GM23338 (cell line): Measurements from ENCODE around the gene SPECC1. TPM values are rescaled to one million over a fixed set of nuclear protein-coding genes. Genes with fewer than 3 reads are reported as not detected.

ENCODE experiments used
- ATAC-seq: fragments of 200-7000 bp; cut with Tn5 transposase; 3 replicates; pipeline ENCODE4 v1.9.1; 2020
- DNase-seq: peaks from one replicate; pipeline ENCODE4 v3.0.0-alpha.2; 2015; ENCODE audit warnings: low spot score
- H2AFZ ChIP-seq: fragments of 200-600 bp; sonication (generic); 2 replicates; pipeline ENCODE4 v1.8.0; 2016; ENCODE audit warnings: antibody characterized with exemption, mild to moderate bottlenecking, moderate library complexity
- H3F3A ChIP-seq: fragments of 200-600 bp; sonication (generic); replicated peaks from 2 replicates; pipeline ENCODE4 v1.8.0; 2017; ENCODE audit warnings: antibody characterized with exemption, mixed run types, low read depth
- H3K27ac ChIP-seq: fragments of 200-600 bp; sonication (generic); 2 replicates; pipeline ENCODE4 v1.6.1; 2016; ENCODE audit warnings: low read depth
- H3K27me3 ChIP-seq: fragments of 200-600 bp; sonication (generic); 2 replicates; pipeline ENCODE4 v1.8.0; 2016; ENCODE audit warnings: mild to moderate bottlenecking, mixed run types, moderate library complexity; ENCODE audit not compliant: insufficient read depth
- H3K36me3 ChIP-seq: fragments of 200-600 bp; sonication (generic); 2 replicates; pipeline ENCODE4 v1.8.0; 2016; ENCODE audit warnings: mild to moderate bottlenecking; ENCODE audit not compliant: insufficient read depth
- H3K4me1 ChIP-seq: fragments of 200-600 bp; sonication (generic); 2 replicates; pipeline ENCODE4 v1.8.0; 2016; ENCODE audit warnings: mild to moderate bottlenecking, moderate library complexity; ENCODE audit not compliant: insufficient read depth
- H3K4me2 ChIP-seq: fragments of 200-600 bp; sonication (generic); 2 replicates; pipeline ENCODE4 v1.7.1; 2017; ENCODE audit warnings: mixed run types
- H3K4me3 ChIP-seq: fragments of 200-600 bp; sonication (generic); 2 replicates; pipeline ENCODE4 v1.6.1; 2016; ENCODE audit warnings: mixed run types
- H3K79me2 ChIP-seq: fragments of 200-600 bp; sonication (generic); replicated peaks from 2 replicates; pipeline ENCODE4 v1.8.0; 2017; ENCODE audit warnings: mild to moderate bottlenecking; ENCODE audit not compliant: insufficient read depth
- H3K9me2 ChIP-seq: fragments of 200-600 bp; sonication (generic); 2 replicates; pipeline ENCODE4 v1.8.0; 2017; ENCODE audit not compliant: insufficient read depth
- H4K20me1 ChIP-seq: fragments of 200-600 bp; sonication (generic); replicated peaks from 2 replicates; pipeline ENCODE4 v1.8.0; 2017; ENCODE audit warnings: mild to moderate bottlenecking; ENCODE audit not compliant: insufficient read depth
- H3K27ac Mint-ChIP-seq: 2 replicates; pipeline ENCODE4 v1.8.0; 2020; ENCODE audit warnings: inconsistent platforms, mild to moderate bottlenecking, moderate library complexity, mixed read lengths
- H3K27me3 Mint-ChIP-seq: 3 replicates; pipeline ENCODE4 v1.8.0; 2022; ENCODE audit warnings: low read depth, mild to moderate bottlenecking, moderate library complexity, mixed read lengths, inconsistent platforms; ENCODE audit not compliant: insufficient read depth, poor library complexity
- H3K36me3 Mint-ChIP-seq: 3 replicates; pipeline ENCODE4 v1.8.0; 2021; ENCODE audit warnings: low read depth, mild to moderate bottlenecking, inconsistent platforms, moderate library complexity, mixed read lengths
- H3K4me1 Mint-ChIP-seq: 3 replicates; pipeline ENCODE4 v1.8.0; 2020; ENCODE audit warnings: mild to moderate bottlenecking, inconsistent platforms, mixed read lengths
- H3K4me3 Mint-ChIP-seq: 3 replicates; pipeline ENCODE4 v1.8.0; 2021; ENCODE audit warnings: moderate library complexity, mild to moderate bottlenecking, inconsistent platforms, mixed read lengths
- H3K9me3 Mint-ChIP-seq: 3 replicates; pipeline ENCODE4 v1.8.0; 2020; ENCODE audit warnings: moderate library complexity, mild to moderate bottlenecking, inconsistent platforms, mixed read lengths
- CREB1 ChIP-seq: fragments of 250-450 bp; sonication (Bioruptor Pico); IDR thresholded peaks from 2 replicates; pipeline ENCODE4 v1.5.0; 2020; ENCODE audit warnings: low read depth, mild to moderate bottlenecking, moderate library complexity
- EZH2 ChIP-seq: fragments of 200-600 bp; sonication (generic); IDR thresholded peaks from one replicate; pipeline ENCODE4 v1.8.0; 2017; ENCODE audit warnings: antibody characterized with exemption, mild to moderate bottlenecking, low read depth; ENCODE audit not compliant: unreplicated experiment
- EZH2phosphoT487 ChIP-seq: fragments of 200-600 bp; sonication (generic); IDR thresholded peaks from one replicate; pipeline ENCODE4 v1.8.1; 2018; ENCODE audit warnings: antibody characterized with exemption; ENCODE audit not compliant: unreplicated experiment
- JUNB ChIP-seq: IDR thresholded peaks from one replicate; pipeline ENCODE4 v1.6.1; 2016; ENCODE audit warnings: antibody characterized with exemption; ENCODE audit not compliant: unreplicated experiment
- NANOG ChIP-seq: IDR thresholded peaks from 2 replicates; pipeline ENCODE4 v1.6.1; 2016; ENCODE audit warnings: antibody characterized with exemption, borderline replicate concordance
- POLR2AphosphoS5 ChIP-seq: IDR thresholded peaks from 2 replicates; pipeline ENCODE4 v1.6.1; 2016; ENCODE audit warnings: antibody characterized with exemption, low read depth
- STAT1 ChIP-seq: IDR thresholded peaks from one replicate; pipeline ENCODE4 v1.6.1; 2016; ENCODE audit warnings: antibody characterized with exemption; ENCODE audit not compliant: unreplicated experiment
- ZNF114 ChIP-seq: fragments of 250-450 bp; sonication (Bioruptor Pico); IDR thresholded peaks from 2 replicates; pipeline ENCODE4 v1.5.0; 2020; ENCODE audit warnings: mild to moderate bottlenecking, moderate library complexity
- ZNF331 ChIP-seq: fragments of 250-450 bp; sonication (Bioruptor Pico); IDR thresholded peaks from 2 replicates; pipeline ENCODE4 v1.5.0; 2020; ENCODE audit warnings: low read depth, mild to moderate bottlenecking, moderate library complexity
- polyA plus RNA-seq: library from polyadenylated mRNA; unstranded; fragments of >200 nt; fragmentation: Nextera tagmentation; extraction: Ambion mirVana; gene quantifications from 2 replicates; pipeline ENCODE4 v1.2.1, GENCODE V29; 2016
- total RNA-seq: library from RNA; depleted of rRNA; stranded (reverse); fragments of >200 nt; shearing (Covaris generic); gene quantifications from 2 replicates; pipeline ENCODE4 v1.2.3, GENCODE V29; 2014
- TF ChIP-seq, protein P1 (sequence below): IDR thresholded peaks from 2 replicates; pipeline ENCODE4 v1.6.1; 2016; ENCODE audit warnings: antibody characterized with exemption
- TF ChIP-seq, protein P2 (sequence below), 2 experiments: fragments of 200-600 bp in 1 of 2; sonication (generic) in 1 of 2; conservative IDR thresholded peaks; 2 replicates each; pipeline versions ENCODE4 v1.5.1 to v1.6.1; 2016 to 2017; ENCODE audit warnings: antibody characterized with exemption in 2 of 2, low read depth in 2 of 2, mild to moderate bottlenecking in 2 of 2, moderate library complexity in 1 of 2
- TF ChIP-seq, protein P3 (sequence below): fragments of 250-450 bp; sonication (Bioruptor Pico); IDR thresholded peaks from 2 replicates; pipeline ENCODE4 v1.5.0; 2020; ENCODE audit warnings: mild to moderate bottlenecking, moderate library complexity
- TF ChIP-seq, protein P4 (sequence below): IDR thresholded peaks from one replicate; pipeline ENCODE4 v1.6.1; 2018; ENCODE audit warnings: antibody characterized with exemption; ENCODE audit not compliant: unreplicated experiment

The SPECC1 gene
- total and polyA plus RNA-seq, 2 experiments from 2014 or later: 42.6 to 101 TPM

DNA sequence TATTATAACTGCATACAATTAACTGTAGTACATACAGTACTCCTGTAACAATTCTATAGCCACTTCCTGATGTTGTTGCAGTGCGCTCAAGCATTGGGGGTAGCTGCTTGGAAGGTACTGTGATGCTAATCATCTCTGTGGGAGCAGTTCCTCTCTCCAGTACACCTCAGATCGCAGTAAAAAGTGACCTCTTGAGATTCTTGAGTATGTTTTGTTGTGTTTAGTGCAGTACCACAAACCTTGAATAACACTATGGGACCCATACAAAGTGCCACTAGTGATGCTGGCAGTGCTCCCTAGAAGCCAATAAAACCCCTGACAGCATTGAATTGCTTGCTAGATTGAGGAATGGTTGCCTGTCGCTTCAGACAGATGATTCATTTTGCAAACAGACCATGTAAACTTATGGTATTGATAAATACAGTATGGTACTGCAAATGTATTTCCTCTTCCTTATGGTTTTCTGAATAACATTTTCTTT is 193.0 kb downstream of the SPECC1 start:
- H3K4me2 ChIP-seq: peak overlapping the region; percentile 59
- Mint-ChIP-seq H3K4me3 (peak overlapping the region; percentile 30; the same call in 1 of the 3 replicates), H3K4me1 (peaks cover 66% of the 10 kb centered on the region), H3K9me3 (peaks cover 24% of the 10 kb centered on the region), H3K27me3 (peaks cover 6% of the 10 kb centered on the region), H3K36me3 (peaks cover 44% of the 10 kb centered on the region), H3K27ac (no peak overlapping the region)
- no peak overlapping the region for H2AFZ ChIP-seq
- no peaks in the 10 kb centered on the region for H4K20me1 ChIP-seq
- H3K36me3 ChIP-seq: no peaks in the 10 kb centered on the region
- DNase-seq (peak; percentile 83), ATAC-seq (peak; percentile 96)
- peaks cover 59% of the 10 kb centered on the region for H3K79me2 ChIP-seq
- no peaks in the 10 kb centered on the region for H3K9me2 ChIP-seq
- H3K27ac ChIP-seq: peak overlapping the region; percentile 65
- H3K27me3 ChIP-seq: no peaks in the 10 kb centered on the region
- no peaks in the 10 kb centered on the region for H3F3A ChIP-seq
- TF ChIP-seq STAT1 (no peak), NANOG (peak; percentile 76), ZNF331 (no peak), EZH2 (no peak), EZH2phosphoT487 (no peak), ZNF114 (CRISPR knock-in tag) (peak; percentile 73; the same call in 1 of the 2 replicates), POLR2AphosphoS5 (no peak), CREB1 (peak; percentile 51; the same call in 1 of the 2 replicates), JUNB (no peak)
- TF ChIP-seq, protein P1, sequence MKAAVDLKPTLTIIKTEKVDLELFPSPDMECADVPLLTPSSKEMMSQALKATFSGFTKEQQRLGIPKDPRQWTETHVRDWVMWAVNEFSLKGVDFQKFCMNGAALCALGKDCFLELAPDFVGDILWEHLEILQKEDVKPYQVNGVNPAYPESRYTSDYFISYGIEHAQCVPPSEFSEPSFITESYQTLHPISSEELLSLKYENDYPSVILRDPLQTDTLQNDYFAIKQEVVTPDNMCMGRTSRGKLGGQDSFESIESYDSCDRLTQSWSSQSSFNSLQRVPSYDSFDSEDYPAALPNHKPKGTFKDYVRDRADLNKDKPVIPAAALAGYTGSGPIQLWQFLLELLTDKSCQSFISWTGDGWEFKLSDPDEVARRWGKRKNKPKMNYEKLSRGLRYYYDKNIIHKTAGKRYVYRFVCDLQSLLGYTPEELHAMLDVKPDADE: peak; percentile 66; the same call in 1 of the 2 replicates
- TF ChIP-seq, protein P2, sequence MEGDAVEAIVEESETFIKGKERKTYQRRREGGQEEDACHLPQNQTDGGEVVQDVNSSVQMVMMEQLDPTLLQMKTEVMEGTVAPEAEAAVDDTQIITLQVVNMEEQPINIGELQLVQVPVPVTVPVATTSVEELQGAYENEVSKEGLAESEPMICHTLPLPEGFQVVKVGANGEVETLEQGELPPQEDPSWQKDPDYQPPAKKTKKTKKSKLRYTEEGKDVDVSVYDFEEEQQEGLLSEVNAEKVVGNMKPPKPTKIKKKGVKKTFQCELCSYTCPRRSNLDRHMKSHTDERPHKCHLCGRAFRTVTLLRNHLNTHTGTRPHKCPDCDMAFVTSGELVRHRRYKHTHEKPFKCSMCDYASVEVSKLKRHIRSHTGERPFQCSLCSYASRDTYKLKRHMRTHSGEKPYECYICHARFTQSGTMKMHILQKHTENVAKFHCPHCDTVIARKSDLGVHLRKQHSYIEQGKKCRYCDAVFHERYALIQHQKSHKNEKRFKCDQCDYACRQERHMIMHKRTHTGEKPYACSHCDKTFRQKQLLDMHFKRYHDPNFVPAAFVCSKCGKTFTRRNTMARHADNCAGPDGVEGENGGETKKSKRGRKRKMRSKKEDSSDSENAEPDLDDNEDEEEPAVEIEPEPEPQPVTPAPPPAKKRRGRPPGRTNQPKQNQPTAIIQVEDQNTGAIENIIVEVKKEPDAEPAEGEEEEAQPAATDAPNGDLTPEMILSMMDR (conservative IDR thresholded peaks at IDR 0.05; ENCODE audit: low read depth in 2 of 2): no peak
- TF ChIP-seq, protein P3, sequence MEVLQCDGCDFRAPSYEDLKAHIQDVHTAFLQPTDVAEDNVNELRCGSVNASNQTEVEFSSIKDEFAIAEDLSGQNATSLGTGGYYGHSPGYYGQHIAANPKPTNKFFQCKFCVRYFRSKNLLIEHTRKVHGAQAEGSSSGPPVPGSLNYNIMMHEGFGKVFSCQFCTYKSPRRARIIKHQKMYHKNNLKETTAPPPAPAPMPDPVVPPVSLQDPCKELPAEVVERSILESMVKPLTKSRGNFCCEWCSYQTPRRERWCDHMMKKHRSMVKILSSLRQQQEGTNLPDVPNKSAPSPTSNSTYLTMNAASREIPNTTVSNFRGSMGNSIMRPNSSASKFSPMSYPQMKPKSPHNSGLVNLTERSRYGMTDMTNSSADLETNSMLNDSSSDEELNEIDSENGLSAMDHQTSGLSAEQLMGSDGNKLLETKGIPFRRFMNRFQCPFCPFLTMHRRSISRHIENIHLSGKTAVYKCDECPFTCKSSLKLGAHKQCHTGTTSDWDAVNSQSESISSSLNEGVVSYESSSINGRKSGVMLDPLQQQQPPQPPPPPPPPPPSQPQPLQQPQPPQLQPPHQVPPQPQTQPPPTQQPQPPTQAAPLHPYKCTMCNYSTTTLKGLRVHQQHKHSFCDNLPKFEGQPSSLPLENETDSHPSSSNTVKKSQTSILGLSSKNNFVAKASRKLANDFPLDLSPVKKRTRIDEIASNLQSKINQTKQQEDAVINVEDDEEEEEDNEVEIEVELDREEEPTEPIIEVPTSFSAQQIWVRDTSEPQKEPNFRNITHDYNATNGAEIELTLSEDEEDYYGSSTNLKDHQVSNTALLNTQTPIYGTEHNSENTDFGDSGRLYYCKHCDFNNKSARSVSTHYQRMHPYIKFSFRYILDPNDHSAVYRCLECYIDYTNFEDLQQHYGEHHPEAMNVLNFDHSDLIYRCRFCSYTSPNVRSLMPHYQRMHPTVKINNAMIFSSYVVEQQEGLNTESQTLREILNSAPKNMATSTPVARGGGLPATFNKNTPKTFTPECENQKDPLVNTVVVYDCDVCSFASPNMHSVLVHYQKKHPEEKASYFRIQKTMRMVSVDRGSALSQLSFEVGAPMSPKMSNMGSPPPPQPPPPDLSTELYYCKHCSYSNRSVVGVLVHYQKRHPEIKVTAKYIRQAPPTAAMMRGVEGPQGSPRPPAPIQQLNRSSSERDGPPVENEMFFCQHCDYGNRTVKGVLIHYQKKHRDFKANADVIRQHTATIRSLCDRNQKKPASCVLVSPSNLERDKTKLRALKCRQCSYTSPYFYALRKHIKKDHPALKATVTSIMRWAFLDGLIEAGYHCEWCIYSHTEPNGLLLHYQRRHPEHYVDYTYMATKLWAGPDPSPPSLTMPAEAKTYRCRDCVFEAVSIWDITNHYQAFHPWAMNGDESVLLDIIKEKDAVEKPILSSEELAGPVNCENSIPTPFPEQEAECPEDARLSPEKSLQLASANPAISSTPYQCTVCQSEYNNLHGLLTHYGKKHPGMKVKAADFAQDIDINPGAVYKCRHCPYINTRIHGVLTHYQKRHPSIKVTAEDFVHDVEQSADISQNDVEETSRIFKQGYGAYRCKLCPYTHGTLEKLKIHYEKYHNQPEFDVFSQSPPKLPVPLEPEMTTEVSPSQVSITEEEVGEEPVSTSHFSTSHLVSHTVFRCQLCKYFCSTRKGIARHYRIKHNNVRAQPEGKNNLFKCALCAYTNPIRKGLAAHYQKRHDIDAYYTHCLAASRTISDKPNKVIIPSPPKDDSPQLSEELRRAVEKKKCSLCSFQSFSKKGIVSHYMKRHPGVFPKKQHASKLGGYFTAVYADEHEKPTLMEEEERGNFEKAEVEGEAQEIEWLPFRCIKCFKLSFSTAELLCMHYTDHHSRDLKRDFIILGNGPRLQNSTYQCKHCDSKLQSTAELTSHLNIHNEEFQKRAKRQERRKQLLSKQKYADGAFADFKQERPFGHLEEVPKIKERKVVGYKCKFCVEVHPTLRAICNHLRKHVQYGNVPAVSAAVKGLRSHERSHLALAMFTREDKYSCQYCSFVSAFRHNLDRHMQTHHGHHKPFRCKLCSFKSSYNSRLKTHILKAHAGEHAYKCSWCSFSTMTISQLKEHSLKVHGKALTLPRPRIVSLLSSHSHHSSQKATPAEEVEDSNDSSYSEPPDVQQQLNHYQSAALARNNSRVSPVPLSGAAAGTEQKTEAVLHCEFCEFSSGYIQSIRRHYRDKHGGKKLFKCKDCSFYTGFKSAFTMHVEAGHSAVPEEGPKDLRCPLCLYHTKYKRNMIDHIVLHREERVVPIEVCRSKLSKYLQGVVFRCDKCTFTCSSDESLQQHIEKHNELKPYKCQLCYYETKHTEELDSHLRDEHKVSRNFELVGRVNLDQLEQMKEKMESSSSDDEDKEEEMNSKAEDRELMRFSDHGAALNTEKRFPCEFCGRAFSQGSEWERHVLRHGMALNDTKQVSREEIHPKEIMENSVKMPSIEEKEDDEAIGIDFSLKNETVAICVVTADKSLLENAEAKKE (CRISPR knock-in tag): peak; percentile 96
- TF ChIP-seq, protein P4, sequence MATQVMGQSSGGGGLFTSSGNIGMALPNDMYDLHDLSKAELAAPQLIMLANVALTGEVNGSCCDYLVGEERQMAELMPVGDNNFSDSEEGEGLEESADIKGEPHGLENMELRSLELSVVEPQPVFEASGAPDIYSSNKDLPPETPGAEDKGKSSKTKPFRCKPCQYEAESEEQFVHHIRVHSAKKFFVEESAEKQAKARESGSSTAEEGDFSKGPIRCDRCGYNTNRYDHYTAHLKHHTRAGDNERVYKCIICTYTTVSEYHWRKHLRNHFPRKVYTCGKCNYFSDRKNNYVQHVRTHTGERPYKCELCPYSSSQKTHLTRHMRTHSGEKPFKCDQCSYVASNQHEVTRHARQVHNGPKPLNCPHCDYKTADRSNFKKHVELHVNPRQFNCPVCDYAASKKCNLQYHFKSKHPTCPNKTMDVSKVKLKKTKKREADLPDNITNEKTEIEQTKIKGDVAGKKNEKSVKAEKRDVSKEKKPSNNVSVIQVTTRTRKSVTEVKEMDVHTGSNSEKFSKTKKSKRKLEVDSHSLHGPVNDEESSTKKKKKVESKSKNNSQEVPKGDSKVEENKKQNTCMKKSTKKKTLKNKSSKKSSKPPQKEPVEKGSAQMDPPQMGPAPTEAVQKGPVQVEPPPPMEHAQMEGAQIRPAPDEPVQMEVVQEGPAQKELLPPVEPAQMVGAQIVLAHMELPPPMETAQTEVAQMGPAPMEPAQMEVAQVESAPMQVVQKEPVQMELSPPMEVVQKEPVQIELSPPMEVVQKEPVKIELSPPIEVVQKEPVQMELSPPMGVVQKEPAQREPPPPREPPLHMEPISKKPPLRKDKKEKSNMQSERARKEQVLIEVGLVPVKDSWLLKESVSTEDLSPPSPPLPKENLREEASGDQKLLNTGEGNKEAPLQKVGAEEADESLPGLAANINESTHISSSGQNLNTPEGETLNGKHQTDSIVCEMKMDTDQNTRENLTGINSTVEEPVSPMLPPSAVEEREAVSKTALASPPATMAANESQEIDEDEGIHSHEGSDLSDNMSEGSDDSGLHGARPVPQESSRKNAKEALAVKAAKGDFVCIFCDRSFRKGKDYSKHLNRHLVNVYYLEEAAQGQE: no peak
- peaks cover 51% of the 10 kb centered on the region for H3K4me1 ChIP-seq
- H3K4me3 ChIP-seq: 0 out of 2 replicates have a peak overlapping the region, but pooled peaks have one; percentile 2
